Kidney epithelial cell (primary cell): ENCODE measurements around the gene HLCS. TPM values are rescaled to one million over a fixed set of nuclear protein-coding genes. Genes with fewer than 3 reads are reported as not detected.

Experiments used
- DNase-seq: peaks from one replicate; pipeline ENCODE4 v3.0.0-alpha.2; 2010; ENCODE audit warnings: low read depth
- H3K27me3 ChIP-seq: 2 replicates; pipeline ENCODE4 v1.6.0; 2011; ENCODE audit warnings: low read length; ENCODE audit not compliant: control insufficient read depth, insufficient read depth
- H3K36me3 ChIP-seq: 2 replicates; pipeline ENCODE4 v1.5.1; 2011; ENCODE audit warnings: low read length; ENCODE audit not compliant: control insufficient read depth, insufficient read depth
- H3K4me3 ChIP-seq: 2 replicates; pipeline ENCODE4 v1.5.1; 2011; ENCODE audit warnings: low read depth, mild to moderate bottlenecking, control low read depth, low read length
- total RNA-seq: library from RNA; depleted of rRNA; stranded (reverse); fragments of >200 nt; gene quantifications from 2 replicates; pipeline ENCODE4 v1.2.3, GENCODE V29; 2015
- TF ChIP-seq, protein P1 (sequence below): IDR thresholded peaks from 2 replicates; pipeline ENCODE4 v1.5.1; 2011; ENCODE audit warnings: mild to moderate bottlenecking, moderate library complexity, low read length, control low read depth, inconsistent platforms; ENCODE audit not compliant: insufficient read depth, poor library complexity, severe bottlenecking

HLCS gene
- total RNA-seq, 1 donor from 2014 or later = 26.7 TPM

DNA sequence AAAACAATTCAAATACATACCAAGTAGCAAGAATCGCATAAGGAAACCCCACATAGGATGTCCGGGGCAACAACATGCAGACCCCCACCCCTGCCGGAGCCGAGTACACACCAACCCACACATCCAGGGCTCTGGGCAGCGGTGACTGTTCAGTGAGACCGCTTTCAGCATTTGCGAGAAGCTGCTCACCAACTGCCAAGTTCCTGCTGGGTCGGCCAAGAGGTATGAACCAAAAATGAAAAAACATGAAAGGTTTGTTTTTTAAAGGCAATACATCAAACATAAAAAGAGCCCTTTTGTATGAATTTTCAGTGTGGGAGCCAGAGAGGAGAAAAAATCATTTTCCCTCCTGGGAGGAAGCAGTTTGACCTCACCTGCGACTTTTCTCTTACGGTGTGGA, 175.3 kb downstream of the HLCS start:
- DNase-seq = no peak
- Histone ChIP-seq H3K27me3 (no peaks in the 10 kb centered on the region), H3K4me3 (no peak overlapping the region), H3K36me3 (no peaks in the 10 kb centered on the region)
- TF ChIP-seq, protein P1, sequence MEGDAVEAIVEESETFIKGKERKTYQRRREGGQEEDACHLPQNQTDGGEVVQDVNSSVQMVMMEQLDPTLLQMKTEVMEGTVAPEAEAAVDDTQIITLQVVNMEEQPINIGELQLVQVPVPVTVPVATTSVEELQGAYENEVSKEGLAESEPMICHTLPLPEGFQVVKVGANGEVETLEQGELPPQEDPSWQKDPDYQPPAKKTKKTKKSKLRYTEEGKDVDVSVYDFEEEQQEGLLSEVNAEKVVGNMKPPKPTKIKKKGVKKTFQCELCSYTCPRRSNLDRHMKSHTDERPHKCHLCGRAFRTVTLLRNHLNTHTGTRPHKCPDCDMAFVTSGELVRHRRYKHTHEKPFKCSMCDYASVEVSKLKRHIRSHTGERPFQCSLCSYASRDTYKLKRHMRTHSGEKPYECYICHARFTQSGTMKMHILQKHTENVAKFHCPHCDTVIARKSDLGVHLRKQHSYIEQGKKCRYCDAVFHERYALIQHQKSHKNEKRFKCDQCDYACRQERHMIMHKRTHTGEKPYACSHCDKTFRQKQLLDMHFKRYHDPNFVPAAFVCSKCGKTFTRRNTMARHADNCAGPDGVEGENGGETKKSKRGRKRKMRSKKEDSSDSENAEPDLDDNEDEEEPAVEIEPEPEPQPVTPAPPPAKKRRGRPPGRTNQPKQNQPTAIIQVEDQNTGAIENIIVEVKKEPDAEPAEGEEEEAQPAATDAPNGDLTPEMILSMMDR = no peak

DNA sequence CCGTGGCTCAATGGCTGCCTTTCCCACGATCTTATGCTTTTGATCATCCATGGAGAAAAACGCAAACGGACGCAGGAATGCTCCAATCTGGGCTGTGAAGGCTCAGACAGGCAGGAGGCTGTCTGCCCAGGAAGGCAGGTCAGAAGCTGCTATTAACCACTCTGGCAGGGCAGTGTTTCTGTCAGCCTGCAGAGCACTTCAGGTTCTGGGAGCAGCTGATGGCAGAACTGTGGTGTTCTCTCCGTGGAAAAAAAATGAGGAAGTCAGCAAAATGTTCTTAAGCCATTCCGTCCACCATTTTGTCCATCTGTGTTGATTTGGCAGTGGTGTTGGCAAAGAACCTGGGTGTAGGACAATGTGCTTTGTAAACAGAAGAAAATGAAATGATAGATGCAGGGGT, 175.9 kb downstream of the HLCS start:
- no peak overlapping the region for H3K4me3 ChIP-seq
- TF ChIP-seq, protein P1 = no peak
- H3K27me3 ChIP-seq = no peaks in the 10 kb centered on the region
- no peaks in the 10 kb centered on the region for H3K36me3 ChIP-seq
- DNase-seq = no peak

DNA sequence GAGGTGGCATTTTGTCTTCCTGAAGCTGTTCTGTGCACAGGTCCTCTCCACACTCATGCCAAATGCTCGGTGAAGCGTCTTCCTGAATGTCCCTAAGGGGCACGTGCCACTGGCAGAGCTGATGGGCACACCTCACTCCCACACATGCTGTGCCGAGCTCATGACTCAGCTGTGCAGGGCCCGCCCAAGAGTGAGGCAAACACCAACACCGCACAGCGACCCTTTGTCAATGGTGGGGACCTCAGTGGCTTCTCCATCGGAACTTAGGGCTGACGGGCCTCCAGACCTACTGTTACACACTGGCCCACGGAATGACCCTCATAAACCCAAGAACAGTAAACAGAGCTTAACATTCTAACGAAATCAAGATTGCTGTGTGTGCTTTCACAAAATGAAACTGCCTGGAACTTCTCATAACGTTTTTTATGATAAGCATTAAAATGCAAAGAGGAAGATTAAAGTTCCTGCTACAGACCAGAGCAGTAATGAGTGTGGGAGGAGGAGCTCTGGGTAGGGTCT, 178.3 kb downstream of the HLCS start:
- H3K4me3 ChIP-seq = no peak overlapping the region
- TF ChIP-seq, protein P1 = no peak
- no peaks in the 10 kb centered on the region for H3K27me3 ChIP-seq
- no peak for DNase-seq
- no peaks in the 10 kb centered on the region for H3K36me3 ChIP-seq

DNA sequence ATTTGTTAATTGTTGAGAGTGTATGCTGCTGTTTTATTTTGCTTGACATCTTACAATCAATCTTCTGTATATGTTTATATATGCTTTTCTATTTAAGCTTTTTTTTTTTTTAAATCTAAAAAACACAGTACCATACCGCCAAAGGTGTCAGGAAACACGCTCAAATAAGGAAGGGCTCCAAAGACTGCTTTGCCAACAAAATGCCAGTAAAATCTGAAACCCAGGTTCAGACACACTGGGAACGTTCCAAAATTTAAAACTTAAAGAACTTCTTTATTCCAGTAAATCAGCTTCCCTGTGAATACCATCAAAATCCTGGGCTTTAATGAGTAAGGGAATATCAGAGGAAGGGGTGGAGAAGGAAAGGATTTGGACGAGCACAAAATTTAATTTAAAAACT, 180.3 kb downstream of the HLCS start:
- H3K27me3 ChIP-seq = no peaks in the 10 kb centered on the region
- no peak for DNase-seq
- H3K4me3 ChIP-seq = no peak overlapping the region
- TF ChIP-seq, protein P1 = no peak
- no peaks in the 10 kb centered on the region for H3K36me3 ChIP-seq

DNA sequence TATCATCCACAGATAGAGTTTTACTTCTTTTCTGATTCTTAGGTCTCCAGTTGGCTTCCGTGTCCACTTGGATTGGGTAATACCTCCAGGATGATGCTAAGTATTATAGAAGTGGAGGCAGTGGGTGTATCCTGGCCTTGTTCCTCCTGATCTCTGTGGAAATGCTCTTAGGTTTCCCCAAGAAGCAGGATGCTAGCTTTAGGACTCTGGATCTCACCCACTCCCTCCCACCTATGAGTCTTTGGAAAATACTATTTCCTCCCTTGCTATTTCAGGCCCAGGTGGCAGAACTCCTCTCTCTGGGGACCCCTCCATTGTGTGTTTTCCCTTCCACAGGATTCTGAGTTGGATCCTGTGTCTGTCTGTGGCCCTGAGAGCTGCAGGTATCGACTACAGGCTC, 180.9 kb downstream of the HLCS start:
- Histone ChIP-seq H3K36me3 (no peaks in the 10 kb centered on the region), H3K27me3 (no peaks in the 10 kb centered on the region), H3K4me3 (no peak overlapping the region)
- TF ChIP-seq, protein P1 = no peak
- no peak for DNase-seq

DNA sequence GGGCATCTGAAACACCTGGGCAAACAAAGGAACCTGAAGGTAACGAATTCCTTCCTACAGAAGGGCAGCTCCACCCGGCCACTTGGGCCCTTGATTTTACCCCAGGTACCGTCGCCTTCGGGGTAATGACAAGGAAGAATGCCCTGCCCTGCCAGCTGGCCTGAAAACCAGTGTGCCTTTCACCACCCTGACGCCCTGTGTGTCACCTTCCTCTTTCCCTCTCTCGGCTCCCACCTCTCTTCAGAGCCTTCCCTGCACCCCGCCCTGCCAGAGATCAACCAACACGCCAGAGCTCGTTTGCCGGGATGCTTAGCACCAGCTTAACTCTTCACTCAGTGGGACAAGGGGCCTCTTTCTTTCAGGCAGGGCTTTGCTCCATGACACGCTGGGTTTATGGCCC, 181.5 kb downstream of the HLCS start:
- no peak for DNase-seq
- no peaks in the 10 kb centered on the region for H3K36me3 ChIP-seq
- H3K4me3 ChIP-seq = no peak overlapping the region
- no peaks in the 10 kb centered on the region for H3K27me3 ChIP-seq
- TF ChIP-seq, protein P1 = no peak
